Measurements from ENCODE around the gene ARAP2. TPM values are rescaled to one million over a fixed set of nuclear protein-coding genes. Genes with fewer than 3 reads are reported as not detected.

The ARAP2 gene, protein sequence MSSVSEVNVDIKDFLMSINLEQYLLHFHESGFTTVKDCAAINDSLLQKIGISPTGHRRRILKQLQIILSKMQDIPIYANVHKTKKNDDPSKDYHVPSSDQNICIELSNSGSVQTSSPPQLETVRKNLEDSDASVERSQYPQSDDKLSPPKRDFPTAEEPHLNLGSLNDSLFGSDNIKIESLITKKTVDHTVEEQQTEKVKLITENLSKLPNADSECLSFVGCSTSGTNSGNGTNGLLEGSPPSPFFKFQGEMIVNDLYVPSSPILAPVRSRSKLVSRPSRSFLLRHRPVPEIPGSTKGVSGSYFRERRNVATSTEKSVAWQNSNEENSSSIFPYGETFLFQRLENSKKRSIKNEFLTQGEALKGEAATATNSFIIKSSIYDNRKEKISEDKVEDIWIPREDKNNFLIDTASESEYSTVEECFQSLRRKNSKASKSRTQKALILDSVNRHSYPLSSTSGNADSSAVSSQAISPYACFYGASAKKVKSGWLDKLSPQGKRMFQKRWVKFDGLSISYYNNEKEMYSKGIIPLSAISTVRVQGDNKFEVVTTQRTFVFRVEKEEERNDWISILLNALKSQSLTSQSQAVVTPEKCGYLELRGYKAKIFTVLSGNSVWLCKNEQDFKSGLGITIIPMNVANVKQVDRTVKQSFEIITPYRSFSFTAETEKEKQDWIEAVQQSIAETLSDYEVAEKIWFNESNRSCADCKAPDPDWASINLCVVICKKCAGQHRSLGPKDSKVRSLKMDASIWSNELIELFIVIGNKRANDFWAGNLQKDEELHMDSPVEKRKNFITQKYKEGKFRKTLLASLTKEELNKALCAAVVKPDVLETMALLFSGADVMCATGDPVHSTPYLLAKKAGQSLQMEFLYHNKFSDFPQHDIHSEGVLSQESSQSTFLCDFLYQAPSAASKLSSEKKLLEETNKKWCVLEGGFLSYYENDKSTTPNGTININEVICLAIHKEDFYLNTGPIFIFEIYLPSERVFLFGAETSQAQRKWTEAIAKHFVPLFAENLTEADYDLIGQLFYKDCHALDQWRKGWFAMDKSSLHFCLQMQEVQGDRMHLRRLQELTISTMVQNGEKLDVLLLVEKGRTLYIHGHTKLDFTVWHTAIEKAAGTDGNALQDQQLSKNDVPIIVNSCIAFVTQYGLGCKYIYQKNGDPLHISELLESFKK (N-terminal part only)
- 10 to 100 TPM in 1 of 4 donors, 1 to 10 TPM in 3; 7.5 to 21.0 (median 7.9) TPM for total RNA-seq

- no peak for DNase-seq (ENCODE audit: extremely low spot score)
Observed at GRCh38 chr4:36244257-36245082, at the start of gene ARAP2. Gene ARAP2 (minus strand): TSS chr4:36244514. CDS start chr4:36229486, 15,028 bp downstream.

DNA sequence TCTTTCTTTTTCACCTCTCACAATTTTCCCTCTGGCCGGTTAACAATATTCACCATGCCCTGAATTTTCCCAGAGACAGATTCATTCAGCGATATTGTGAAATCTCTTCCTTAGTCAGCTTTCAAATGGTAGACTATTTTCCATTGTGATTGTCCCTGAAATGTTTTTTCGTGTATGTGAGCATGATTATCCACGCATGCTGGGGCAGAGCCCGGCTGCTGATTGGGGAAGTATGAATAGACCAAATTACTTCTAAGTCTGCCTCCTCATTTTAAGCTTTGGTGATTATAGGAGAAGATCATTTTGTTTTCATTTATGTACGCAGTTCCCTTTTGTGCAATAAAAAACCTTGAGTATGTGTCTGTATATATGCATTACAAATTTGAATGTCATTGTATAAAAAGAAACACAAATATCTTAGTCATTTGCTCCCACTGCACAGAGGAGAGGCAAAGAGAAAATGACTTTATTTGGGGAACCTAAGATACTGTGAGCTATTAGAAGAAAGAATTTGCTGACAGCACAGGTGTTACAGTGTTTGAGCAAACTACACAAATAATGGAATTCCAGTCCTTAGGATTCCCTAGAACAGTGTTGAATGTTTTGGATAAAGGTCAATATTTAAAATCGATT is 48.4 kb upstream of the ARAP2 start:
- Histone ChIP-seq H3K4me1 (no peaks in the 10 kb centered on the region), H3K9me3 (no peaks in the 10 kb centered on the region), H3K27me3 (no peaks in the 10 kb centered on the region), H3K36me3 (no peaks in the 10 kb centered on the region), H3K4me3 (no peak overlapping the region), H3K27ac (replicated peaks in 1 of 4) (no peak overlapping the region)
- intact Hi-C loops (cut with DNase I) = no loop called here
- TF ChIP-seq CTCF (IDR thresholded peaks at IDR 0.05) = no peak
- TF ChIP-seq POLR2A (IDR thresholded peaks at IDR 0.05; ENCODE audit: low read depth) = no peak
- 74% methylated on average over 7 of the region's 7 CpGs for WGBS
- DNase-seq (ENCODE audit: extremely low spot score) = no peak

More at GRCh38 chr4:36244257-36245082, at the start of gene ARAP2:
- H3K4me3 ChIP-seq = peak within 1 kb of the TSS; percentile 63 to 70 (median 64)
- H3K27me3 ChIP-seq = peaks cover 0 to 29% (median 0%) of the 10 kb centered on the region in 4 donors
- H3K9me3 ChIP-seq = no peaks in the 10 kb centered on the region
- intact Hi-C loops (cut with DNase I) = no loop called here
- H3K36me3 ChIP-seq = no peaks in the 10 kb centered on the region
- TF ChIP-seq POLR2A (IDR thresholded peaks at IDR 0.05; ENCODE audit: low read depth) = no peak
- TF ChIP-seq POLR2AphosphoS5 (IDR thresholded peaks at IDR 0.05) = peak in 1 of 2 donors; percentile 26
- no peak for TF ChIP-seq EP300 (IDR thresholded peaks at IDR 0.05)
- peak in 1 of 3 experiments; percentile 7 for TF ChIP-seq CTCF (IDR thresholded peaks at IDR 0.05)
- H3K27ac ChIP-seq (replicated peaks in 1 of 4) = peak within 1 kb of the TSS; percentile 75 to 85 (median 81)
- H3K4me1 ChIP-seq = peaks cover 0 to 15% (median 10%) of the 10 kb centered on the region in 4 donors
- WGBS = 5% methylated on average over 21 of the region's 81 CpGs

DNA sequence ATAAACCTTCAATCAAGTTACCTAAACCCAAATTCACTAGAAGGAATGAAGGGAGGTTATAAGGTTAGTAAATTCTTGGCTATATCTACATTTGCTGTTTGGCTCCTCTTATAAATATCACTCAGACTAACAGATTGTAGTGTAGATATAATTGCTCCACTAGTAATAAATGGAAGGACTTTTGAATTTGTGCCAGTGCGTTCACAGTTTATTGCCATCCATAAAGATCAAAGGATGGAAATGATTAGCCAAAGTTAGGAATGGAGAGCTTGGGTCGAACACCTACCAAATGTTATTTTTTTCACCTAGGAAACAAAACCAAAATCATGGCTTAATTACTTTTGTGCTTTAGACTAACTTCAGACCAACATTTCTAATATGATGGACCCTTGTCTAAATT is 46.3 kb upstream of the ARAP2 start:
- Histone ChIP-seq H3K27me3 (no peaks in the 10 kb centered on the region), H3K4me3 (no peak overlapping the region), H3K36me3 (no peaks in the 10 kb centered on the region), H3K27ac (replicated peaks in 1 of 4) (no peak overlapping the region), H3K9me3 (no peaks in the 10 kb centered on the region), H3K4me1 (no peaks in the 10 kb centered on the region)
- TF ChIP-seq CTCF (IDR thresholded peaks at IDR 0.05) (no peak), POLR2AphosphoS5 (IDR thresholded peaks at IDR 0.05) (no peak), POLR2A (IDR thresholded peaks at IDR 0.05; ENCODE audit: low read depth) (no peak), EP300 (IDR thresholded peaks at IDR 0.05) (no peak)
- DNase-seq (ENCODE audit: extremely low spot score) = no peak
- WGBS = 89% methylated on average over 2 of the region's 2 CpGs
- intact Hi-C loops (cut with DNase I) = no loop called here
